GM19452 (cell line): Measurements from ENCODE around the gene RCL1.
"Not testable (repeated sequence)": the region's sequence is repeated elsewhere in the genome, so short reads cannot be mapped to it uniquely, and the experiment has no call there.

Source experiments
- ATAC-seq: cut with Tn5 transposase; IDR thresholded peaks from one replicate; pipeline ENCODE4 v1.9.1; 2021; ENCODE audit not compliant: unreplicated experiment

RCL1 gene

GRCh38 chr9:4866239-4866969, 73.7 kb downstream of the RCL1 start:
- no peak for ATAC-seq

DNA sequence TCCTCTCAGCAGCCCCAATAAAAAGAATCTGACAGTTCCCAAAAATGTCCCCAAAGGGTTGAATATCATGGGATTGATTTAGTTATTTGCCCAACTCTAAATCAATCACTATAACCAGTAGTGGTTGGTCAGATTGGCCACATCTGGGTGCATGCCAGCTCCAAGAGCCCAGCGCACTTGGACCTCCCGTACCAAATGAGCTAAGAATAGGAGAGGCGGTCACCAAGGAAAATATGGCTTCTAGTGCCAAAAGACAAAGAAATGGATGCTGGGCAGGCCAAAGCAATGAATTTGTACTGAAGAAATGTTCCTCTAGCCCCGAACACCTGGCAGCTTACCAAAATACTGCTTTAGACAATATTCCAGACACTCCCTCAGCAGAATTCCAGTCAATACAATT, 80.3 kb downstream of the RCL1 start:
- no peak for ATAC-seq

- no peak for ATAC-seq
Observed at GRCh38 chr9:4875559-4875958, 82.8 kb downstream of the RCL1 start.

DNA sequence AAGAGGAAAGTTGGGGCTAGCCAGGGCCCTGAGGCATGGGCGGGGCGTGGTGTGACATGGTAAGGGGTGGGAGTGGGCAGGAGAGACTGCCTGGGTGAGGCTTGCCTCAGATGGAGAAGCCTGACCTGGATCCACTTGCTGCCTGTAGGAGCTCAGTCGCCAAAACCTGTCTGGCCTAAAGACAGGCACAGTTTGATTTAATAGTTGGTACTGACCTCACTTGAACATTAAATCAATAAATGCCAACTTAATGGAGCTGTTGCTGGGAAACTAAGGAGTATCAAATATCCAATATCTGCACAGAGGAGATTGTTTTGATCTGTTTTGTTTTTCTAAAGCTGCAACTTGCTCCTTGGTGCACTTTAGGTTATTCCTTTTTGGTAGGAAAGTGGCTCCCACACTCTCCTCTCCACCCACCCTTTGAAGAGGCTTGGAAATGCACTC, 86.4 kb downstream of the RCL1 start:
- no peak for ATAC-seq

DNA sequence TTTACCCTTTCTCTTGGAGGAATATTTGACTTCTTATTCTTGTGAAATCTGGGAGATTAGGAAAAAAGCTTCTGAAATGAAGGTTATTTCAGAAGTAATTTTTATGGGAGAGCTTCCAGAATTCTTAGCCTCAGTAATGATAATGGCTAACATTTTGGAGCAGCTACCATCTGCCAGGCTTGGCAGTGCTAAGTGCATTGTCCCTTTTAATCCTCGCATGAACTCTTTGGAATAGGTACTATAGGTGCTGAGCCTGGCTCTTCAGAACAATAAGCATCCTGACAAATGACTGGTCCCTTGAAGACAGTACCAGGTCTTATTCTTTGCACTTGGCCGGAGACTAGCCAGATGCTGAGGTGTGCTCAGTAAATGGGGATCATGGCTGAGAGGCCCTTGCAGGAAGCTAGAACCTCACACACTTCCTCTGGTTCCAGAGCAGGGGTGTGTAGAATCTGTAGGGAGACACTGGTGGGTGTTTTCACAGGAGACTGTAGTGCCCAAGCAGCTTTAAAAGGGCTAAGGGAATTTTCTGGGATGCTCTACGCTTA, 90.7 kb downstream of the RCL1 start:
- no peak for ATAC-seq

GRCh38 chr9:4886698-4887097, 94.0 kb downstream of the RCL1 start:
- ATAC-seq, result peak; percentile 99

- no peak for ATAC-seq
Observed at GRCh38 chr9:4887556-4887955, 94.8 kb downstream of the RCL1 start.

GRCh38 chr9:4890242-4890641, 97.5 kb downstream of the RCL1 start:
- ATAC-seq, result no peak

DNA sequence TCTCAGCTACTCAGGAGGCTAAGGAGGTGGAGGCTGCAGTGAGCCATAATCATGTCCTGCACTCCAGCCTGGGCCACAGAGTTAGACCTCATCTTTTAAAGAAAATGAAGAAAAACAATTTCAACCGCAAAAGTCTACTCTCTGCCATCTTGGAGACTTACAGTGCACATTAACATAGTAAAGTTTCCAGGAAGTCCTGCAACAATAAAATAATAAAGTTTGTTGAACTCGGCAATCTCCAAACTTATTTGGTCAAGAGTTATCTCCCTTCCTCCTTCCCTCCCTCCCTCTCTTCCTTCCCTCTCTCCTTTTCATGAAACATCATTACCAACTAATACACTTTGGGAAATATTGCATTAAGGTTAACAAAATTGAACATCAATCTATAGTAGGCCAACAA, 98.2 kb downstream of the RCL1 start:
- ATAC-seq, result no peak

GRCh38 chr9:4891674-4892073, 98.9 kb downstream of the RCL1 start:
- ATAC-seq, result no peak

DNA sequence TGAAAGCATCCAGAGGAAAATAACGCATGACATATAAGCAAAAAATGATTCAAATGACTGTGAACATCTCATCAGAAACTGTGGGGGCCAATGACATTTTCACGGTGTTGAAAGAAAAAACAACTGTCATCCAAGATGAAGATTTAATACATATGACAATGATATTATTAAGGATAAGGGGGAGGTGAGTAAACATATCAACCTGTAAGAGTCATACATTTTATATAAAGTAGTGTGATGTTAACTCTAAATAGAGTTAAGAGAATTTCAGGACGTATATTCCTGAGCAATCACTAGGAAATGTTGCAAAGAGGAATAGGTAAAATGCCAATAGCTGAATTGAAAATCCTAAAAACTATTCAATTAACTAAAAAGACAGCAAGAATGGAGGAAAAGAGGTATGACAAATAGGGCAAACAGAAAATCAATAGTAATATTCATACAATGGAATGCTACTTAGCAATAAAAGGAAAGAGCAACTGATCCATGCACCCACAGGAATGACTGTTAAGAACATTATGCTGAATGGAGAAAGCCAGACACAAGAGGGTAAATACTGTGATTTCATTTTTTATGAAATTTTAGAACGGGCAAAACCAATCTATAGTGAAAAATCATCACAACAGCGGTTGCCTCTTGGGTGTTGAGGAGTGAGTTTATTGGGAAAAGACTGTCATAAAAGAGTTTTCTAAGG, 99.9 kb downstream of the RCL1 start:
- ATAC-seq, result no peak

DNA sequence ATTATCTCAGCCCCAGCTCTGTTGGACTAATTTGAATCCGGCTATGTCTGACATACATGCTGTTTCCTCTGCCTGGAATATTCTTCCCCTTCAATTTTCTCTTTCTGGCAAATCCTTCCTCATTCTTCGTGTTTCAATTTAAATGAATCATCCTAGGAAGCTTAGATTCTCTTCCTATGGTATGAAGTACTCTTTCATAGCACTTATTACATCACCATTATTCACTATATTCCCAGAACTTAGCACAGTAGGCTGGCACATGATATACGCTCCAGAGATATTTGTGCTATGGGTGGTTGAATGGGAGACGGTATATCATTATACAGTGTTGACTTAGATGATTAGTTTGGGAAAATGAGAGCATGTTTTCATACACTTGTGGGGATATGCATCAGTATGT, 101.3 kb downstream of the RCL1 start:
- no peak for ATAC-seq

DNA sequence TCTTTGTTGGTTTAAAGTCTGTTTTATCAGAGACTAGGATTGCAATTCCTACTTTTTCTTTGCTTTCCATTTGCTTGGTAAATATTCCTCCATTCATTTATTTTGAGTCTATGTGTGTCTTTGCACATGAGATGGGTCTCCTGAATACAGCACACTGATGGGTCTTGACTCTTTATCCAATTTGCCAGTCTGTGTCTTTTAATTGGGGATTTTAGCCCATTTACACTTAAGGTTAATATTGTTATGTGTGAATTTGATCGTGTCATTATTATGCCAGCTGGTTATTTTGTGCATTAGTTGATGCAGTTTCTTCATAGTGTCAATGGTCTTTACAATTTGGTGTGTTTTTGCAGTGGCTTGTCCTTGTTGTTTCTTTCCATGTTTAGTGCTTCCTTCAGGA, 107.1 kb downstream of the RCL1 start:
- not testable (repeated sequence) for ATAC-seq

GRCh38 chr9:4901401-4902134, 108.8 kb downstream of the RCL1 start:
- ATAC-seq, result not testable (repeated sequence)

GRCh38 chr9:4902135-4902475, 109.4 kb downstream of the RCL1 start:
- ATAC-seq, result no peak

GRCh38 chr9:4904322-4905134, 111.8 kb downstream of the RCL1 start:
- ATAC-seq, result no peak

DNA sequence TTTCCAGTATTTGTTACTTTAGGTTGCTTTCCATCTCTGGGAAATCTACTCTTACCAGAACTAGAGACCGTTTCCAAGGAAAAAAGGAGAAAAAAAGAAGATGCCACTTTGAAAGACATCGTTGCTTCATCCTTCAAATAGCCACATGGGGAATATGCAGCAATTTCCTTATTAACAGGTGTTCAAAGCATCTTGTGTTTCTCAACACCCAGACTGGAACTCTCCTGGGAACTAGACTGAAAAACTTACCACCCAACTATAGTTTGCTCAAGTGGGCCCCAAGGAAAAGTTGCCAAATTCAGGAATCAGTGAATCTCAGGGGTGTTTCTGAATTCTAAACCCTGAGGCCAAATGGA, 112.4 kb downstream of the RCL1 start:
- no peak for ATAC-seq
